ENCODE measurements around the gene SPARC. TPM values are rescaled to one million over a fixed set of nuclear protein-coding genes. Genes with fewer than 3 reads are reported as not detected.

Gene SPARC
- total and polyA plus RNA-seq, 8 donors: 1,647 to 5,045 (median 2,169) TPM

DNA sequence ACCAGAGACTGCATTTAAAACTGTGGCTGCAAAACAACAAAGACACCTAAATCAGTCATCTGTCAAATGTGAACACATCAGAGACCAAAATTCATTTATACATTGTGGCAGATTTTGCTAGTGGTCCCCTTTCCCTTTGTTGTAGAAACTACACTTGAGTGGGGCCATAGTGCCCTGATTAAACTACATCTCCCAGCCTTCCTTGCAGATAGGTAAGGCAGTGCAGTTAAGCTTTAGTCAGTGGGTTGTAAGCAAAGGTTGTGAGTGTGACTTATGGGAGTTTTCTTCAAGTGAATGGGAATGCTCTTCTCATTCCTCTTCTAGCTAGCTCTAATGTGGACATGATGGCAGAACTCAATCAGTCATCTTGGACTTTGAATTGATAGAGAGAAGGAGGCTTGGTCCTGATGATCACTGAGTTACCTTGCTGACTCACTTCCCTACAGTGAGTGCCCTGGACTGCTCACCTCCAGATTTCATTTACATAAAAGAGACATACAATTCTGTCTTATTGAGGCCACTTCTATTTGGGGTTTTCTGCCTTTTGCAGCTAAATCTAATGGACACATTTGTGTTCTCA, 35.2 kb upstream of the SPARC start:
- DNase-seq: no peak
- Histone ChIP-seq H3K27ac (peak overlapping the region in 1 of 2 donors; percentile 4), H3K36me3 (no peaks in the 10 kb centered on the region), H3K27me3 (no peaks in the 10 kb centered on the region), H3K4me3 (no peak overlapping the region), H3K4me1 (peaks cover 20 to 36% of the 10 kb centered on the region in 2 donors), H3K9me3 (no peaks in the 10 kb centered on the region)
- no peak for ATAC-seq
- intact Hi-C loops (cut with DNase I): loop anchor here in 1 of 2 donors (5.0 kb wide), 1 partner anchor 60 kb away; no protein-coding TSS in a partner anchor
- TF ChIP-seq, protein P1, sequence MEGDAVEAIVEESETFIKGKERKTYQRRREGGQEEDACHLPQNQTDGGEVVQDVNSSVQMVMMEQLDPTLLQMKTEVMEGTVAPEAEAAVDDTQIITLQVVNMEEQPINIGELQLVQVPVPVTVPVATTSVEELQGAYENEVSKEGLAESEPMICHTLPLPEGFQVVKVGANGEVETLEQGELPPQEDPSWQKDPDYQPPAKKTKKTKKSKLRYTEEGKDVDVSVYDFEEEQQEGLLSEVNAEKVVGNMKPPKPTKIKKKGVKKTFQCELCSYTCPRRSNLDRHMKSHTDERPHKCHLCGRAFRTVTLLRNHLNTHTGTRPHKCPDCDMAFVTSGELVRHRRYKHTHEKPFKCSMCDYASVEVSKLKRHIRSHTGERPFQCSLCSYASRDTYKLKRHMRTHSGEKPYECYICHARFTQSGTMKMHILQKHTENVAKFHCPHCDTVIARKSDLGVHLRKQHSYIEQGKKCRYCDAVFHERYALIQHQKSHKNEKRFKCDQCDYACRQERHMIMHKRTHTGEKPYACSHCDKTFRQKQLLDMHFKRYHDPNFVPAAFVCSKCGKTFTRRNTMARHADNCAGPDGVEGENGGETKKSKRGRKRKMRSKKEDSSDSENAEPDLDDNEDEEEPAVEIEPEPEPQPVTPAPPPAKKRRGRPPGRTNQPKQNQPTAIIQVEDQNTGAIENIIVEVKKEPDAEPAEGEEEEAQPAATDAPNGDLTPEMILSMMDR (IDR thresholded peaks at IDR 0.05): no peak

DNA sequence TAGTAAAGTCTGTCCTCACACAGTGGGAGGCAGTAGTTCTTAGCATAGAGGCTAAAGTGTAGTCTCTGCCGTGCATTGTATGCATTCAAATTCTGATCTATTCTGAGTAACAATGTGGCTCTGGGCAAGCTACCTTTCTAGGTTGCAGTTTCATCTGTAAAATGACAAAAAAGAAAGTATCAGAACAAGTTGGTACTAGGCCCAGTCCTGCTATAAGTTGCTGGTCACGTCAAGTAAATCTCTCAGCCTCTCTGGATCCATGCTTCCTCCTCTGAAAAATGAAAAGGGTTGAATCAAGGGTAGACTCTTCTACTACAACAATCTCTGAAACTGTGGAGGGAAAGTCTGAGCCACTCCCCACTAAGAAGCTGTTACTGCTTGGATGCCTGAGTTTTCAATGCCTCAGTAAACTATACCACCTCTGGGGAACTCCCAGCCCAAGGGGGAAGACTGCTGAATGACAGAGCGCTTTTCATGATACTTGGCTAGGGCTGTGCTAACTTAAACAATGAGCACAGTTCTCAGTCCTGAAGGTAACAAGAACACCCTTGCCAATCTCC, 34.5 kb upstream of the SPARC start:
- TF ChIP-seq, protein P1 (IDR thresholded peaks at IDR 0.05): no peak
- ATAC-seq (no peak), DNase-seq (no peak)
- H3K27me3 ChIP-seq: no peaks in the 10 kb centered on the region
- intact Hi-C loops (cut with DNase I): loop anchor here in 1 of 2 donors (5.0 kb wide), 1 partner anchor 59 kb away; no protein-coding TSS in a partner anchor
- H3K27ac ChIP-seq: peak overlapping the region in 1 of 2 donors; percentile 4
- peaks cover 20 to 36% of the 10 kb centered on the region in 2 donors for H3K4me1 ChIP-seq
- no peaks in the 10 kb centered on the region for H3K9me3 ChIP-seq
- H3K36me3 ChIP-seq: no peaks in the 10 kb centered on the region
- no peak overlapping the region for H3K4me3 ChIP-seq

DNA sequence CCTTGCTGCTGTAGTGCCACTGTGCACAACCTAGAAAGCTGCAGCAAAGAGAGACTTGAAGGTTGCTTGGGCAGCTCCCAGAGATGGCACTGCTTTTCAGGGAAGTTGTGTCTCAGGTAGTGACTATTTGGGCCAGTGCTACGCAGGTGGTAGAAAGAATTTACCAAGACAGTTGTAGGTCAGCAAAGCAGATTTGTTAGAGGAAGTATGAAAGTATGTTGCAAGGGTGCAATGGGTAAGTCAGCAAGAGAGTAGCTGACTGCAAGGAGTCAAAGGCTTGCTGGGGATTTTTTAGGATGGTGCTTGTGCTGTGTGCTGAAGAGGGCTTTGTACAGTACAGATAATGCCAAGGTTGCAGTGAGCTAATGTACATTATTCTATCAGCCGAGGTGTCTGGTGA, 33.5 kb upstream of the SPARC start:
- Histone ChIP-seq H3K27me3 (no peaks in the 10 kb centered on the region), H3K4me3 (no peak overlapping the region), H3K27ac (peak overlapping the region in 1 of 2 donors; percentile 78), H3K36me3 (no peaks in the 10 kb centered on the region), H3K4me1 (peaks cover 20 to 36% of the 10 kb centered on the region in 2 donors), H3K9me3 (no peaks in the 10 kb centered on the region)
- intact Hi-C loops (cut with DNase I): loop anchor here in 1 of 2 donors (5.0 kb wide), 1 partner anchor 58 kb away; no protein-coding TSS in a partner anchor
- no peak for ATAC-seq
- DNase-seq: no peak
- TF ChIP-seq, protein P1 (IDR thresholded peaks at IDR 0.05): no peak

DNA sequence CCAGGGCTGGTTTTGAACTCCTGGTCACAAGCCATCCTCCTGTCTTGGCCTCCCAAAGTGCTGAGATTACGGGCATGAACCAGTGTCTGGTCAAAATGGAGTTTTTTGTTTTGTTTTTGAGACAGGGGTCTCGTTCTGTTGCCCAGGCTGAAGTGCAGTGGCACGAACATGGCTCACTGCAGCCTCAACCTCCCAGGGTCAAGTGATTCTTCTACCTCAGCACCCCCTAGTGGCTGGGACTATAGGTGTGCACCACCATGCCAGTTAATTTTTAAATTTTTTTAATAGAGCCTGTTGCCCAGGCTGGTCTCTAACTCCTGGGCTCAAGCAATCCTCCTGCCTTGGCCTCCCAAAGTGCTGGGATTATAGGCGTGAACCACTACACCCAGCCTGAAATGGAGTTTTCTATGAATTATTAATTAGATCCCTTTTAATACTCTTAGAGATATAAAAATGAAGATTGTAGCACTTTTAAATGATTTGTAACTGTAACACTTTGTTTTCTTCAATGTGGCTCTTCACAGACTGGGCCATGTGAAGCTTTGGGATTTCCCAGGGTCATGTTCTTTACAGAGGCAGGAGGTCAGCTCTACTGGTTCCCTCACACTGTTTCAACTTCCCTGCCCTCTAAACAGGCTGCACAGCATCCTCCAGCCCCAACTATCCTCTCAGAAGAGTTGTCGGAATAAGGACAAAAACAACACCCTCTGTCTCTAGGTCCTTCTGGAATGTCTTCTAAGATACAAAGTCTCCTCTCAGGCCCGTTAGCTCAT, 32.7 kb upstream of the SPARC start:
- Histone ChIP-seq H3K27ac (peak overlapping the region; percentile 9 to 78), H3K36me3 (no peaks in the 10 kb centered on the region), H3K27me3 (no peaks in the 10 kb centered on the region), H3K4me1 (peaks cover 20 to 36% of the 10 kb centered on the region in 2 donors), H3K9me3 (no peaks in the 10 kb centered on the region), H3K4me3 (no peak overlapping the region)
- TF ChIP-seq, protein P1 (IDR thresholded peaks at IDR 0.05): peak; percentile 57 to 59
- ATAC-seq (peak; percentile 58), DNase-seq (no peak)
- intact Hi-C loops (cut with DNase I): no loop called here

DNA sequence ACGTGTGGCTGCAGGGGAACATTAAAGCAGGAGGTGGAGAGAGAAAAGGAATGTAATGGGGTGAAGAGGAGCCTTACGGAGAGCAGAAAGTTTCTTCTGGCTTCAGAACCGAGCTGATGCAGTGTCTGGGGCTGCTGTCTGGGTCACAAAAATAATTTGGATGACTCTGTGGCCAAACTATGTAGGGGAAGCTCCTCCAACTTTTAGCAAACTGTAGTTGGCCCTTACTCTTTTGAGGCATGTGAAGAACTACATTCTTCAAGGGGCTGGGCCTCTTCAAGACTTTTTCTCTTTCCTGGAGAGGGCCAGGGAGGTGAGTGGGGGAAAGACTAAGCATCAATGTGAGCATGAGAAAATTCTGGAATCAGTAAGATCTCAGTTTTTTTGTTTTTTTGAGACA, 31.9 kb upstream of the SPARC start:
- Histone ChIP-seq H3K27ac (peak overlapping the region; percentile 9 to 78), H3K9me3 (no peaks in the 10 kb centered on the region), H3K4me1 (peaks cover 20 to 36% of the 10 kb centered on the region in 2 donors), H3K4me3 (no peak overlapping the region), H3K36me3 (no peaks in the 10 kb centered on the region), H3K27me3 (no peaks in the 10 kb centered on the region)
- no peak for DNase-seq
- peak; percentile 46 for ATAC-seq
- TF ChIP-seq, protein P1 (IDR thresholded peaks at IDR 0.05): no peak
- intact Hi-C loops (cut with DNase I): no loop called here

Data from left lung (tissue), 10 donors.